GM12875 (cell line): ENCODE results near the gene WASF3.

Source experiments
- H3K4me3 ChIP-seq: one replicate; pipeline ENCODE4 v1.5.1; 2011; ENCODE audit warnings: low read depth, low read length, control low read depth
- TF ChIP-seq, protein P1 (sequence below): IDR thresholded peaks from 2 replicates; pipeline ENCODE4 v1.5.1; 2011; ENCODE audit warnings: low read depth, mild to moderate bottlenecking, control low read depth, inconsistent platforms, low read length, moderate library complexity, borderline replicate concordance; ENCODE audit not compliant: insufficient read depth

Gene WASF3

DNA sequence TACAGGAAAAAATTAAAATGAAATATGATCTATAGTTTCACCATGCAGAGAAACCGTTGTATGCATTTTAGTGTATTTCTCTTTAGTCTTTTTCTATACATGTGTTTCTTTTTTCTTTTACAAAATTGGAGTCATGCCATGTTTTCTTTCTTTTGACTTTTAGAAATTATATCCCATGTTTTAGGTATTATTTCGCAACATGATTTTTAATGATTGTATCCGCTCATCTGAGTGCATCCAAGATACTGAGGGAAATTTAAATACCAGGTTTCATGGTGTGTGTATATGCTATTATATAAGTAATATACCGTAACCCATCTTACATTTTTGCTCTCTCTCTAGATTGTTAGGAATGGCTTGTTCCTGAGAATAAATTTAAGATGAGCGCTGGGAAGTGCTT, 120.8 kb downstream of the WASF3 start:
- TF ChIP-seq, protein P1, sequence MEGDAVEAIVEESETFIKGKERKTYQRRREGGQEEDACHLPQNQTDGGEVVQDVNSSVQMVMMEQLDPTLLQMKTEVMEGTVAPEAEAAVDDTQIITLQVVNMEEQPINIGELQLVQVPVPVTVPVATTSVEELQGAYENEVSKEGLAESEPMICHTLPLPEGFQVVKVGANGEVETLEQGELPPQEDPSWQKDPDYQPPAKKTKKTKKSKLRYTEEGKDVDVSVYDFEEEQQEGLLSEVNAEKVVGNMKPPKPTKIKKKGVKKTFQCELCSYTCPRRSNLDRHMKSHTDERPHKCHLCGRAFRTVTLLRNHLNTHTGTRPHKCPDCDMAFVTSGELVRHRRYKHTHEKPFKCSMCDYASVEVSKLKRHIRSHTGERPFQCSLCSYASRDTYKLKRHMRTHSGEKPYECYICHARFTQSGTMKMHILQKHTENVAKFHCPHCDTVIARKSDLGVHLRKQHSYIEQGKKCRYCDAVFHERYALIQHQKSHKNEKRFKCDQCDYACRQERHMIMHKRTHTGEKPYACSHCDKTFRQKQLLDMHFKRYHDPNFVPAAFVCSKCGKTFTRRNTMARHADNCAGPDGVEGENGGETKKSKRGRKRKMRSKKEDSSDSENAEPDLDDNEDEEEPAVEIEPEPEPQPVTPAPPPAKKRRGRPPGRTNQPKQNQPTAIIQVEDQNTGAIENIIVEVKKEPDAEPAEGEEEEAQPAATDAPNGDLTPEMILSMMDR, result no peak
- no peak overlapping the region for H3K4me3 ChIP-seq

DNA sequence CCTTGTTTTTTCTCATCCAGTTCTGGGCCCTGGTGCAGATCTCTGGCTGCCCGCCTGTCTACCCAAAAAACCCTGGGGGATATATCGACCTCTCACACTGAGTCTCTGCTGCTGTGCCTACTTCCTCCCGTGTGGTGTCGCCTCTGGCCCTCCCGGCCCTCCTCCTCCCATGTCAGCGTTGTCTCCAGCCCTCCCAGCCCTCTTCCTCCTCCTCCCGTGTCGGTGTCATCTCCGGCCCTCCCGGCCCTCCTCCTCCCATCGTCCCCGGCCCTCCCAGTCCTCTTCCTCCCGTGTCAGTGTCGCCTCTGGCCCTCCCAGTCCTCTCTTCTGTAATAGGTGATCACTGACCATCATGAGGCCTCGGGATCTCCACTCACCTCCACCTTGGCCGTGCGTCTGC, 121.3 kb downstream of the WASF3 start:
- H3K4me3 ChIP-seq, result no peak overlapping the region
- TF ChIP-seq, protein P1, result no peak

DNA sequence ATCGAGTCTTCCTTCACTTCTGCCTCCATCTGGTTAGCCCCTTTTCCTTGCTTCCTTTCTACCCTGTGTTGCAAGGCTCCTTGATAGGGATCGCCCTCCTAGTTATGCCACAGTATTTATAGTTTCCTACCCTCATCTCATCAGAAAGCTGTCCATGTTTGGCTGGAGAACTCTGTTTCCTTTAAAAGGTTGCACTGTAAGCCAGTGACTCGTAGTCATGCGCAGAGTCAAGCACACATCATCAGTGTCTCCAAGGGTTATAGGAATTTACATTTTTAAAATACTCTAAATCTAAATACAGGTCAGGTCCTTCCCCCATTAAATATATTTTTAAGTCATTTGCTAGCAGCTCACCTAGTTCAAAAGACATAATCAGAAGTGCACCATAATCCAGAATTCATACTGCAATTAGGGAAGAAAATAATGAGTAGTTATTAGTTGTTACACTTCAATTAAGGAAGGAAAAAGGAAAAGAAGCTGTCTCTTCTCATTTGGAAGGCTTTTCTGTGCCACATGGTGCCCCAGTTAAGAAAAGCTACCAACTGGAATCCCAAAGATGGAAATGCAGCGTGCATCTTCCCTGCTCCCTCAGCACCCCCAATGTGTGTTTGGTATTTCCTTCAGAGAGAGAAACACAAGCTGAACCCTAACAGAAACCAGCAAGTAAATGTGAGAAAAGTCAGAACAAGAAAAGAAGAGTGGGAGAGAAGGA, 122.1 kb downstream of the WASF3 start:
- no peak overlapping the region for H3K4me3 ChIP-seq
- TF ChIP-seq, protein P1, result no peak

DNA sequence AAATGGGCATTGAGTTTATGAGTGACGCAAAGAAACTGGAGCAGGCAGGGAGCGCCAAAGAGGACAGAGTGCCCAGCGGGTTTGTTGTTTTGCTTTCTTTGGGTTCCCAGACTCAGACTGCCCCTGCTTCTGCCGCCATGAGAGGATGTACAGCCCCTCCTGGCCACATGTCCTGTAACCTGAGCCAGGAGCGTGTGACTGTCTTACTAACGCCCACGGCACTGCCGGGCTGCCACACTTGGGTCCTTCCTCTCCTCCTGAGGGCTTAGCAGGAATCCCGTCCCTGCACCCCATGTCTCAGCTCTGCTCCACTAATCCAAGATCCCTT, 122.6 kb downstream of the WASF3 start:
- H3K4me3 ChIP-seq, result no peak overlapping the region
- TF ChIP-seq, protein P1, result no peak

DNA sequence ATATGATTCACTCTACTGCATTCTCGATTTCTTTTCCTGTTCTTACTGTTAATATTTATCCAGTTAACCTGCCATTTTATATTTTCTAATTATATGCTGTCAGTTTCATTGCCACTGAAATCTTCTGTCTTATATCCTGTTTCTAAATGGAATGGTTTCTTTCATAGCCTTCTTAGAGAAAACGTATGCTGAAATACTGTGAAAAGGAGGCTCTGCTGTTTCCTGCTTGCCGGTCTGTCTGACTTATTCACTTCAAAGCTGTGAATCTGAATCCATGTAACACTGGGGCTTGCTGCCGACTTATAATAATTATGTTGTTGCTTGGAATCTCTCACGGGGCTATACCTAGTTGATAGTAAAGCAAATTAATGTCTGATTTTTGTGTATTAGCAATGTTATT, 123.1 kb downstream of the WASF3 start:
- no peak overlapping the region for H3K4me3 ChIP-seq
- TF ChIP-seq, protein P1, result no peak

DNA sequence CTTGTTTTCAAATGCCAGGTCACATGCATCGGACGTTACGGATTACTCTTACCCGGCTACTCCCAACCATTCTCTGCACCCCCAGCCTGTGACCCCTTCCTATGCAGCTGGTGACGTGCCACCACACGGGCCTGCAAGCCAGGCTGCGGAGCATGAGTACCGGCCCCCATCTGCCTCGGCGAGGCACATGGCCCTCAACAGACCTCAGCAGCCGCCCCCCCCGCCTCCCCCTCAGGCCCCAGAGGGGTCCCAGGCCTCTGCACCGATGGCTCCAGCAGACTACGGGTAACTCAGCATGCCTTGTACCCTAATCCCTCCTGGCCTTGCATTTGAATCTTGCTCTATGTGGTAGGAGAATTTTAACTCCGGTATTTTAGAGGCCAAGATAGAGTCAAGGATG, 123.6 kb downstream of the WASF3 start:
- no peak overlapping the region for H3K4me3 ChIP-seq
- TF ChIP-seq, protein P1, result no peak

DNA sequence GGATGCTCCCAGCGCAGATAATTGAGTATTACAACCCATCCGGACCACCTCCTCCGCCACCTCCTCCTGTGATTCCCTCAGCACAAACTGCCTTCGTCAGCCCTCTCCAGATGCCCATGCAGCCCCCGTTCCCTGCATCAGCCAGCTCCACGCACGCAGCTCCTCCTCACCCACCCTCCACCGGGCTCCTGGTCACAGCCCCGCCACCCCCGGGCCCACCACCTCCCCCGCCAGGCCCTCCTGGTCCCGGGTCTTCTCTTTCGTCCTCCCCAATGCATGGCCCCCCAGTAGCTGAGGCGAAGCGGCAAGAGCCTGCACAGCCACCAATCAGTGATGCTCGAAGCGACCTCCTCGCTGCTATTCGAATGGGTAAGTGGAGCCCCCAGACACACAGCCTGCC, 125.1 kb downstream of the WASF3 start:
- TF ChIP-seq, protein P1, result no peak
- no peak overlapping the region for H3K4me3 ChIP-seq
